Spleen (tissue), 11 donors: ENCODE data around the gene KLHL2. TPM values are rescaled to one million over a fixed set of nuclear protein-coding genes. Genes with fewer than 3 reads are reported as not detected.

ENCODE experiments used
- DNase-seq: peaks from one replicate; pipeline ENCODE4 v3.0.0-alpha.2; 2020
- H3K27ac ChIP-seq, 8 donors: fragments of 200-600 bp; sonication (generic) in 7 of 8; 1 replicate in 4 of 8; 2 replicates in 4 of 8; pipeline versions ENCODE4 v1.5.0 to v1.8.0; 2016 to 2021; ENCODE audit warnings: inconsistent platforms in 4 of 8, mild to moderate bottlenecking in 4 of 8, moderate library complexity in 1 of 8
- H3K27me3 ChIP-seq, 7 donors: fragments of 200-600 bp; sonication (generic) in 6 of 7; replicated peaks in 1 of 7; 1 replicate in 4 of 7; 2 replicates in 3 of 7; pipeline versions ENCODE4 v1.5.0 to v1.8.0; 2016 to 2021; ENCODE audit warnings: inconsistent platforms in 3 of 7, mild to moderate bottlenecking in 1 of 7
- H3K36me3 ChIP-seq, 6 donors: fragments of 200-600 bp; sonication (generic) in 5 of 6; 1 replicate in 4 of 6; 2 replicates in 2 of 6; pipeline versions ENCODE4 v1.5.0 to v1.8.0; 2016 to 2021; ENCODE audit warnings: inconsistent platforms in 2 of 6
- H3K4me1 ChIP-seq, 6 donors: fragments of 200-600 bp; sonication (generic) in 5 of 6; 1 replicate in 3 of 6; 2 replicates in 3 of 6; pipeline versions ENCODE4 v1.5.0 to v1.8.0; 2016 to 2021; ENCODE audit warnings: inconsistent platforms in 3 of 6
- H3K4me3 ChIP-seq, 8 donors: fragments of 200-600 bp; sonication (generic) in 7 of 8; 1 replicate in 4 of 8; 2 replicates in 4 of 8; pipeline versions ENCODE4 v1.5.0 to v1.8.0; 2016 to 2021; ENCODE audit warnings: inconsistent platforms in 4 of 8, mild to moderate bottlenecking in 4 of 8, moderate library complexity in 2 of 8
- H3K9me3 ChIP-seq, 8 donors: fragments of 200-600 bp; sonication (generic) in 7 of 8; 1 replicate in 4 of 8; 2 replicates in 4 of 8; pipeline versions ENCODE4 v1.5.0 to v1.8.0; 2016 to 2021; ENCODE audit warnings: inconsistent platforms in 4 of 8
- POLR2A ChIP-seq, 3 donors: fragments of 450-650 bp; IDR thresholded peaks; one replicate each; pipeline ENCODE4 v1.5.1; 2017; ENCODE audit warnings: antibody characterized with exemption in 3 of 3, mild to moderate bottlenecking in 1 of 3
- POLR2AphosphoS5 ChIP-seq, 3 donors: sonication (generic); formaldehyde crosslinking; IDR thresholded peaks; one replicate each; pipeline ENCODE4 v1.5.1; 2017; ENCODE audit warnings: antibody characterized with exemption in 3 of 3
- WGBS, 5 donors: extraction: QIAGEN DNeasy Blood & Tissue Kit in 3 of 5; methylation state at CpG; one replicate each; pipeline versions ENCODE4 v1.1.5 to v1.1.7; 2013 to 2018; 5-methylcytosine and 5-hydroxymethylcytosine counted together
- intact Hi-C: fragments of 100-400 bp; cut with DNase I; formaldehyde crosslinking; loops from one replicate; pipeline ENCODE4 v1.15.0; 2023; ENCODE audit warnings: low total_unique reads
- polyA plus RNA-seq, 3 donors: library from polyadenylated mRNA; stranded (reverse); fragments of 200-250 nt; gene quantifications; one replicate each; pipeline ENCODE4 v1.2.1, GENCODE V29; 2013
- total RNA-seq, 7 donors: library from RNA; depleted of rRNA in 3 of 7; stranded (reverse); fragments of >200 nt in 3 of 7; fragmentation: NEBNext Ultra II Directional in 4 of 7; extraction: Animal tissue kit (Norgen Biotek cat#: 25700) in 4 of 7; gene quantifications; one replicate each; pipeline versions ENCODE4 v1.1.0 to v1.2.1, GENCODE V29; 2016 to 2021
- TF ChIP-seq, protein P1 (sequence below), 11 experiments: fragments of 200-600 bp in 7 of 11; fragments of 450-650 bp in 4 of 11; sonication (generic) in 4 of 11; IDR thresholded peaks in 8 of 11; conservative IDR thresholded peaks in 3 of 11; 1 replicate in 7 of 11; 2 replicates in 4 of 11; pipeline versions ENCODE4 v1.4.0 to v1.8.0; 2016 to 2021; ENCODE audit warnings: antibody characterized with exemption in 11 of 11, inconsistent platforms in 4 of 11, mild to moderate bottlenecking in 1 of 11
- donor health status: healthy with polysubstance abuse.
- donor health status: DM: no; HTN: no; CAD: no; lungs with moderate emphysema.
- donor health status: DM: no; HTN: no; CAD: no.
- donor health status: Bipolar disorder and iron deficiency.
- donor health status: healthy.
- donor health status: DM: no; HTN: no; CAD: no.
- donor health status: DM: yes; HTN: yes; CAD: no.

KLHL2 gene
- total and polyA plus RNA-seq, 10 donors = 10.8 to 102 (median 48.5) TPM

DNA sequence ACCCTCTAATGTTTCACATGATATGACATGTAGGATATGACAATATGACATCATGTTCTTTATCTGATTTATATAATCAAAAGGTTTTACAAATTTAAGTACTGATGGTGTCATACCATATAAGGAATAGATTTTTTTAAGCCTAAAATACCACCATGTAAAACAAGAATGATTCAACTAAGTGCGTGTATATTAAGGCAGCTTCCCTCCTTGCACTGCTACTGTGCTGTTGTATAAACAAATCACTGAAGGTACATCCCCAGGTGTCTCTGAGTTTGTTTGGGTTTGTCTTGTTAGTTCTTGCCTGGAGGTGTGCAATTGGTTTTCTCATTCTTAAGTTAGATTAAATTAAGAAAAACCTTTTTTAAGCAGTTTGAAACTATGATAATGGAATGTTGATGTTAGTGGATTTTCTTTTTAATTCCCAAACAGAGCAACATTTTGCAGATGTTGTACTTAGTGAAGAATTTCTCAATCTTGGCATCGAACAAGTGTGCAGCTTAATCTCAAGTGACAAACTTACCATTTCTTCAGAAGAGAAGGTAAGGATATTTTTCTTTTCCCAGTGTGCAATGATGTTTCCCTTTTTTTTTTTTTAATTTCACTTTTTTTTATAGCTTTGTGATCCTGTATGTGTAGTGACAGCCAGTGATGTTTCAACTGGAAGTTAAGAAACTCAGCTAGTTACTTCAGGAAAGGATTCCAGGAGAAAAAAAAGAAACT, 86.7 kb downstream of the KLHL2 start:
- Histone ChIP-seq H3K27me3 (no peaks in the 10 kb centered on the region), H3K36me3 (peaks cover 0 to 33% (median 14%) of the 10 kb centered on the region in 6 donors), H3K4me3 (no peak overlapping the region), H3K27ac (peak overlapping the region in 7 of 8 donors; percentile 50 to 81 (median 66)), H3K9me3 (no peaks in the 10 kb centered on the region), H3K4me1 (peaks cover 8 to 54% (median 19%) of the 10 kb centered on the region in 6 donors)
- 79 to 87% (median 80%) methylated on average over 2 of the region's 2 CpGs for WGBS, 5 donors
- no peak for DNase-seq
- TF ChIP-seq, protein P1, sequence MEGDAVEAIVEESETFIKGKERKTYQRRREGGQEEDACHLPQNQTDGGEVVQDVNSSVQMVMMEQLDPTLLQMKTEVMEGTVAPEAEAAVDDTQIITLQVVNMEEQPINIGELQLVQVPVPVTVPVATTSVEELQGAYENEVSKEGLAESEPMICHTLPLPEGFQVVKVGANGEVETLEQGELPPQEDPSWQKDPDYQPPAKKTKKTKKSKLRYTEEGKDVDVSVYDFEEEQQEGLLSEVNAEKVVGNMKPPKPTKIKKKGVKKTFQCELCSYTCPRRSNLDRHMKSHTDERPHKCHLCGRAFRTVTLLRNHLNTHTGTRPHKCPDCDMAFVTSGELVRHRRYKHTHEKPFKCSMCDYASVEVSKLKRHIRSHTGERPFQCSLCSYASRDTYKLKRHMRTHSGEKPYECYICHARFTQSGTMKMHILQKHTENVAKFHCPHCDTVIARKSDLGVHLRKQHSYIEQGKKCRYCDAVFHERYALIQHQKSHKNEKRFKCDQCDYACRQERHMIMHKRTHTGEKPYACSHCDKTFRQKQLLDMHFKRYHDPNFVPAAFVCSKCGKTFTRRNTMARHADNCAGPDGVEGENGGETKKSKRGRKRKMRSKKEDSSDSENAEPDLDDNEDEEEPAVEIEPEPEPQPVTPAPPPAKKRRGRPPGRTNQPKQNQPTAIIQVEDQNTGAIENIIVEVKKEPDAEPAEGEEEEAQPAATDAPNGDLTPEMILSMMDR (IDR thresholded peaks at IDR 0.05 in 8 of 11, conservative IDR thresholded peaks at IDR 0.05 in 3 of 11) = no peak
- no peak for TF ChIP-seq POLR2AphosphoS5 (IDR thresholded peaks at IDR 0.05)
- no peak for TF ChIP-seq POLR2A (IDR thresholded peaks at IDR 0.05)
- intact Hi-C loops = no loop called here

DNA sequence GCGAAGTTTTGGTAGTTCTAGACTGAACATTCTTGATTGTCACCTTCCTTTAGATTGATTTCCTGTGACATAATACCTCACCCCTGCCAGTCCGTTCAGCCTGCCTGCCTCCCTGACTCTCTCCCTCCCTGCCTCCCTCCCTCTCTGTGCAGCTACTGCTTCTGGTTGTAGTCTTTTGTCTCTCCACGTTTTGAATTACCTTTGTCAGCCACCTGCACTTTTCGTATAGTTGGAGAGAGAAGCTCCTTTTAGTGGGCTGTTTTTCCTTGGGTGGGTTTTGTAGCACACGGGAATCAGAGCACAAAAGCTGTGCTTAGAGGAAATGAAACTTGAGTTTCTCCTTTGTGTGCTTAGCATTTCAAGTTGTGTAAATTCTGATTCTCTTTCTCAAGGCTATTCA, 87.5 kb downstream of the KLHL2 start:
- Histone ChIP-seq H3K36me3 (peaks cover 0 to 40% (median 17%) of the 10 kb centered on the region in 6 donors), H3K4me1 (peaks cover 8 to 53% (median 19%) of the 10 kb centered on the region in 6 donors), H3K4me3 (peak overlapping the region in 1 of 8 donors; percentile 45), H3K27me3 (no peaks in the 10 kb centered on the region), H3K9me3 (no peaks in the 10 kb centered on the region), H3K27ac (peak overlapping the region; percentile 31 to 81 (median 60))
- intact Hi-C loops = no loop called here
- no peak for TF ChIP-seq POLR2A (IDR thresholded peaks at IDR 0.05)
- no peak for TF ChIP-seq POLR2AphosphoS5 (IDR thresholded peaks at IDR 0.05)
- TF ChIP-seq, protein P1 (IDR thresholded peaks at IDR 0.05 in 8 of 11, conservative IDR thresholded peaks at IDR 0.05 in 3 of 11) = no peak
- peak; percentile 79 for DNase-seq
- WGBS, 5 donors = 14 to 19% (median 16%) methylated on average over 5 of the region's 5 CpGs

DNA sequence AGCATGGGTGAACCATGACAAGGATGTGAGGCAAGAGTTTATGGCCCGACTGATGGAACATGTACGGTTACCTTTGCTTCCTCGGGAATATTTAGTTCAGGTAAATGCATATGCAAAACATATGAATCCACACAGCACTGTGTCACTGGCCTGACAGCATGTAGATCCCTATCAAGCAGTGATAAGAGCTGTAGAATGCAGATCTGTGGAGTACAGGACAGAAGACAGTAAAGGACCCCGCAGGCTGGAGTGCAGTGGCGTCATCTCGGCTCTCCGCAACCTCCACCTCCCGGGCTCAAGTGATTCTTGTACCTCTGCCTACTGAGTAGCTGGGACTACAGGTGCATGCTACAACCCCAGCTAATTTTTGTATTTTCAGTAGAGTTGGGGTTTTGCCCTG, 90.3 kb downstream of the KLHL2 start:
- Histone ChIP-seq H3K9me3 (no peaks in the 10 kb centered on the region), H3K27me3 (no peaks in the 10 kb centered on the region), H3K36me3 (peaks cover 0 to 45% (median 17%) of the 10 kb centered on the region in 6 donors), H3K4me1 (peaks cover 8 to 69% (median 31%) of the 10 kb centered on the region in 6 donors), H3K4me3 (no peak overlapping the region), H3K27ac (no peak overlapping the region)
- no peak for TF ChIP-seq POLR2A (IDR thresholded peaks at IDR 0.05)
- no peak for TF ChIP-seq POLR2AphosphoS5 (IDR thresholded peaks at IDR 0.05)
- TF ChIP-seq, protein P1 (IDR thresholded peaks at IDR 0.05 in 8 of 11, conservative IDR thresholded peaks at IDR 0.05 in 3 of 11) = no peak
- WGBS, 5 donors = 96 to 99% (median 98%) methylated on average over 8 of the region's 8 CpGs
- intact Hi-C loops = no loop called here
- no peak for DNase-seq

DNA sequence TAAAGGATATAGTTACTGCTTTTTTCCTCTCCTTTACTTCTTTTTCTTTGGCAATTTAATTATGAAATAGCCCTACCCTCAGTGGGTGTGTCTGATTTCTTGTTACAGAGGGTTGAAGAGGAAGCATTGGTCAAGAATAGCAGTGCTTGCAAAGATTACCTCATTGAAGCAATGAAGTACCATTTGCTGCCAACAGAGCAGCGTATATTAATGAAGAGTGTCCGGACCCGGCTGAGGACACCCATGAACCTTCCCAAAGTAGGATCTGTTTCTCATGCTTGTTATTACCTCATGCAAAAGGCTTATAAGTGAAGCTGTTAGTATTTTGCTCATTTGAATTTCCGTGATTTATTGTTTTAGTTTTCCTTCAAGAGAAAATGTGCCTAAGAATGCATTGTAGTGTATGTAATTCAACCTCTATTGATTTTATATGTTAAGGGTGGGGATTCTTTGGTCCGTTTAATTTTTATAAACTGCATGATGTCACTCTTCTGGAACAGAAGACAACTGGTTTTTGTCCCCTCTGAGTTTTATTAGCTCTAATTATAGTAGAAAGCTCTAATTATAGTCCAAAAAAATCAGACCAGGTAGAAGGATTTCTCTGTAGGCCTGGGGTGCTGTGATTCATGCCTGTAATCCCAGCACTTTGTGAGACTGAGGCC, 92.2 kb downstream of the KLHL2 start:
- DNase-seq = no peak
- Histone ChIP-seq H3K9me3 (no peaks in the 10 kb centered on the region), H3K4me3 (no peak overlapping the region), H3K4me1 (peaks cover 8 to 66% (median 23%) of the 10 kb centered on the region in 6 donors), H3K36me3 (peaks cover 0 to 50% (median 17%) of the 10 kb centered on the region in 6 donors), H3K27ac (peak overlapping the region in 7 of 8 donors; percentile 10 to 79 (median 63)), H3K27me3 (no peaks in the 10 kb centered on the region)
- TF ChIP-seq POLR2AphosphoS5 (IDR thresholded peaks at IDR 0.05) (peak in 1 of 3 donors; percentile 33), POLR2A (IDR thresholded peaks at IDR 0.05) (no peak)
- TF ChIP-seq, protein P1 (IDR thresholded peaks at IDR 0.05 in 8 of 11, conservative IDR thresholded peaks at IDR 0.05 in 3 of 11) = peak in 3 of 11 experiments; percentile 37 to 72 (median 51)
- 68 to 95% (median 79%) methylated on average over 5 of the region's 5 CpGs for WGBS, 5 donors
- intact Hi-C loops = no loop called here
